ENCODE measurements around the gene MRPL20.
"Not testable (repeated sequence)": the region's sequence is repeated elsewhere in the genome, so short reads cannot be mapped to it uniquely, and the experiment has no call there.

MRPL20 gene

DNA sequence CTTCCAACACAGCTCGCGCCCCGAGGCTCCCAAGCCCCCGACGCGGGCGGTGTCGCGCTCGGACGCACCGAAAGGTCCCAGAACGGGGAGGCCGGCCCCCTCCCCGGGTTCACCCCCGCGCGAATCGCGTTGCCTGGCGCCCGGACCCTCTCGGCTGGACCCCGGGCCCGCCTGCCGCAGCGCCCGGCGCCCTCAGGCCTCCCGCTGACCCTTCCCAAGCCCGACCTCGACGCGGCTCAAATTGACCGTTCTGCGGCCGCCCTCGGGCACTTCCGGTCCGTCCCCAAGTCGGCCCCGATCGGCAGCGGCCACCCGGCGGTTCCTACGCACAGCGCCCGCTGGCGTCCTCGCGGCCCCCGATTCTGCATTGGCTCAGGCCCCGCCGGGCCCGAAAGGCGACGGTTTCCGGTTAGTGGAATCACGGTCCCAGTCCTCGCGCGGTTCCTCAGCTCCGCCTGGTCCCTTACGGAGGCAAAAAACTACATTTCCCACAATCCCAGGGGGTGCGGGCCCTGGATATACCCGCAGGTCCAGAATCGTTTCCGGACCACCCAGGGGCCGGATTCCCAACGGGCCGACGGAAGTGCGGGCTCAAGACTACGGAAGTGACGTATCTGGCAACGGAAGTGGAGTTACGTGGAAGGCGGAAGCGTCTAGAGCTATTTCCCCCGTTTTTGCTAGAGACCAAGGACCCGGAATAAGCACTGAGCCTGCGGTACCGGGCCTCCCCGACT is 32.0 kb downstream of the MRPL20 start, which contains the start of gene AURKAIP1:
TSS of gene AURKAIP1 (minus strand) at position 279 of the 734 bp plus-strand sequence. CDS start 451 bp downstream, outside the sequence.
- DNase-seq (ENCODE audit: low read depth in 1 of 2, low spot score in 1 of 2): peak; percentile 90 to 99
- no peak for TF ChIP-seq JUND (IDR thresholded peaks at IDR 0.05; ENCODE audit: low read depth)
- in situ Hi-C loops (cut with HindIII; ENCODE audit: low pct_unique_long_range_greater_than_20kb, low sequenced_read_pairs): no loop called here

DNA sequence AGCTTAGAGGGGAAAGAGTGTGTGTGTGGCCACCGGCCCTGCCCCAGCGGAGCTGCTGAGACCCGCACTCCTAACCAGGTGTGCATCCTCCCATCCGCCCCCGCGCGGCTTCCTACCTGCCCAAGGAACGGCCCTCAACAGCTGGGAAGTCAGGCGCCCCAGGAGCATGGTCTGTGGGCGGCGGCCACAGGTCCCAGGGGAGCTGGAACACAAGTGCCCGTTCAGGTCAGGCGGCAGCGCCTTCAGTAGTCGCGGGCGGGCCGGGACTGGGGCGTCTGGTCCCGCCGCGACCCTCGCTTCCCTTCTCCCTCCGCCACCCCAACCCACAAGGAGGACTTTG is 32.5 kb downstream of the MRPL20 start:
- DNase-seq (ENCODE audit: low read depth in 1 of 2, low spot score in 1 of 2): no peak
- TF ChIP-seq JUND (IDR thresholded peaks at IDR 0.05; ENCODE audit: low read depth): no peak
- in situ Hi-C loops (cut with HindIII; ENCODE audit: low pct_unique_long_range_greater_than_20kb, low sequenced_read_pairs): no loop called here

DNA sequence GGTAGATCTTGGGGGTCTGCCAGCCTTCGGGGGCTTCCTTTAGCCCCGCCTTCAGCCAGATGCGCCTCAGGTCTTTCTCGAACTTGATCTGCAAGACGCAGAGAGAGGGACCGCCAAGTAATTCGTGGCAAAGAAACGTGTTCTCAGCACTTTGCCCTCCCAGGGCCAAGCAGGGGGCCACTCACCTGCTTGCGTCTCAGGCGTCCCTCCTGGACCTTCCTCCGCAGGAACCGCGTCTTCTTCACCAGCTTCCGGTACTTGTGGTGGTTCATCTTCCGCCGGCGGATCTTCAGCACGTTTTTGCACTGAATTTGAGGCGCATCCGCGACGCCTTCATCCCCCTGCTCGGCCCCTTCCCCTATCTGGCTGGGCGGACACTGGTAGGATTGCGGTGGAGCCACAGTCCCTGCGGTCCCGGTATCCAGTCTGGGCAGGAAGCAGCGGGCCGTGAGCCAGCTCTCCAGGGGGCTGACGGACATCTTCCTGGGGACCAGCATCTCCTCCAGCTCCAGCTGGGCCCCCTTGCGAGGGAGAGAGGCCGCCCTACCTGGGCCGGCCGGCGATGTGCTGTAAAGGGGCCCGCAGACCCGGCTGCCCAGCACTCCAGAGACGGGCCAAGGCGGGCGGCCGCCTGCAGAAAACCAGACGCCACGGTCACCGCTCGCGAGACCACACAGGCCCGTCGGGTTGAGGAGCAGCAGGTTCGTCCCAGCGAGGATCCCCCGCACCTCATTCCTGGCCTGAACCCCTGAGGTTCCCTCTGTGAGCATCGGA is 33.1 kb downstream of the MRPL20 start:
- TF ChIP-seq JUND (IDR thresholded peaks at IDR 0.05; ENCODE audit: low read depth): no peak
- in situ Hi-C loops (cut with HindIII; ENCODE audit: low pct_unique_long_range_greater_than_20kb, low sequenced_read_pairs): no loop called here
- no peak for DNase-seq (ENCODE audit: low read depth in 1 of 2, low spot score in 1 of 2)

DNA sequence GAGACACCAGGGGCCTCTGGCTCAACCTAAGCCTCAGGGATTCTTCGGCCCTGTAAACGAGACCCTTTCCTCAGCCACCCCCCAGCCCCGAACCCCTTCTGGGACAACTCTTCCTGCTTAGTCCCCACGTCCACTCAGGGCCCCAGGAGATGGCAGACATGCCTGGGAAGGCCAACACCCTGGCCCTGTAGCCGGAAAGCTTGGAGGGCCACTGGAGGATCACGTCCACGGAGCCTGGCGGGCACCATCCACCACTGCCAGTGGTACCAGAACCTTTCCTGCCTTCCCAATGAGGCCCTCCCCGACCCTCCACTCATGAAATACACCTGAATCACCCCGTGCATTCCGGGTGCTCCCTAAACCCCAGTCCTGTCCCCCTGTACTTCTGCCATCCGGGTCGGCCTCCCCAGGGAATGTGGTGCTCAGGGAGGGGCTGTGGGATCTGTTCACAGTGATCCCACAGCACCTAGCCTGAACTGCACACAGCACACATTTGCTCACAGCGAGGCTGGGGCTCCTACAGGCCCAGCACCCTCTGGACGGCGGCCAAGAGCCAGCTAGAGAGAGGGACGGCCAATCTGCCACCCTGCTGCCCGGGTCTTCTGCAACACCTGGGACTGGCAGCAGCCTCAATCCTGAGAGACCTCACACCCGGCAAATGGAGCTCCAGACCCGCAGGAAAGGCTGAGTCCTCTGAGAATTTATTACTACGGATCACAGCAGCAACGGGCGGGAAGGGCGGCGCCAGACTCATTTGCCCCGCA is 33.9 kb downstream of the MRPL20 start:
- no peak for DNase-seq (ENCODE audit: low read depth in 1 of 2, low spot score in 1 of 2)
- no peak for TF ChIP-seq JUND (IDR thresholded peaks at IDR 0.05; ENCODE audit: low read depth)
- in situ Hi-C loops (cut with HindIII; ENCODE audit: low pct_unique_long_range_greater_than_20kb, low sequenced_read_pairs): no loop called here

DNA sequence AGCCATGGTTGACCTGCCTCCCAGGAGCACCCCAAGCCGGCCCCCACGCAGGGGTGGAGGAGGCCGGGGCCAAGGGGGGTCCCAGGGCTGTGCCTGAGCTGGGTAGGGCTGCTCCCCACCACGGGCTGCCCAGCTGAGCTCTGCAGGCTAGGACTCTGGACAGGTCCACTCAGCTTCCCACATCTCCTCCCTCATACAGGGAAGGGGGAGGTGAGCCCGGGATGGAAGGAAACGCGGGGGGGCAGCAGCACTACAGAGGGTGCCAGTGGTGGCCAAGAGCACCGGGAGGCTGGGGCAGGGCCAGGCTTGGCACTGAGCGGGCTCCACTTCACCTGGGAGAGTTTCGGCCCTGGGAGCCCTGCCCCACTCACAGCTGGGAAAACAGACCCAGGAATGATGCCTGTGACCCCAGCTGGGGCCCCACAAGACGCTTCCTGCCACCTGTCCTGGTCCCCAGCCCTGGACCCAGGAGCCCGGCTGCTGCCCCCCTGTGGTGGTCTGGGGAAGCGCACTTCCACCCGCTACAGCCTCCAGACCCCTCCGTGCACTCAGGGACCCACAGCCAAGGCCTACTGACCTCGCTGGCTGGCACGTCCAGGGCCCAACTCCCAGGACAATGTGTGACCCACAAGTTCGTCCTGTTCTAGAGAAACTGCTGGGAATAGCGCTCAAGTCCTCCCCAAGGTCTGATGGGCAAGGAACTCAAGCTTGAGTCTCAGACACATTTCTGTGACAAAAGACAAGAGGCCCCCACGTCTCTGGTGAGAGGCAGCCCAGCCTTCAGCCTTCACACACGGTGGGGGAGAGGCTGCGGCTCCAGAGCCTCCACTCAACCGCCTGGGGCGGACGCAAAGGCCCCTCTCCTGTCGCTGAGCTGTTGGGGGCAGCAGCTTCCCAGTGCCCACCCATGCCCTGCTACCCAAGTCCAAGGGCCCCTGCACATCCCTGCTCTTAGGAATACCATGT is 35.1 kb downstream of the MRPL20 start:
- DNase-seq (ENCODE audit: low read depth in 1 of 2, low spot score in 1 of 2): peak in 1 of 2 experiments; percentile 60
- in situ Hi-C loops (cut with HindIII; ENCODE audit: low pct_unique_long_range_greater_than_20kb, low sequenced_read_pairs): no loop called here
- no peak for TF ChIP-seq JUND (IDR thresholded peaks at IDR 0.05; ENCODE audit: low read depth)

DNA sequence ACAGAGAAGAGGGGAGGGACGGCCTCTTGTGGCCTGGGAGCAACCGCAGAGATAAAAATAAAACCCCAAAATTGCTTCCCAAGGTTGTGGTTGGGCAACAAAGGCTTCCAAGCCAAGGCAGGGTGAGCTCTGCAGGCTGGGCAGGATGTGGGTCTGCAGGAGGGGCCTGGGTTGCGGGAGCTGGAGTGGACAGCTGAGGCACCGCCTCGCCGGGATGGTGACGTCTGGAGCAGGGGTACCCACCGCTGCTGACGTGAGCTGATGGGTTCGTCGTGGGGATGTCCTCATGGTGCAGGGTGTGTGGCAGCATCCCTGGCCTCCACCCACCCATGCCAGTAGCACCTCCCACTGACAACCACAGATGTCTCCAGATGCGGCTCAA is 35.7 kb downstream of the MRPL20 start:
- no peak for TF ChIP-seq JUND (IDR thresholded peaks at IDR 0.05; ENCODE audit: low read depth)
- in situ Hi-C loops (cut with HindIII; ENCODE audit: low pct_unique_long_range_greater_than_20kb, low sequenced_read_pairs): no loop called here
- DNase-seq (ENCODE audit: low read depth in 1 of 2, low spot score in 1 of 2): no peak

DNA sequence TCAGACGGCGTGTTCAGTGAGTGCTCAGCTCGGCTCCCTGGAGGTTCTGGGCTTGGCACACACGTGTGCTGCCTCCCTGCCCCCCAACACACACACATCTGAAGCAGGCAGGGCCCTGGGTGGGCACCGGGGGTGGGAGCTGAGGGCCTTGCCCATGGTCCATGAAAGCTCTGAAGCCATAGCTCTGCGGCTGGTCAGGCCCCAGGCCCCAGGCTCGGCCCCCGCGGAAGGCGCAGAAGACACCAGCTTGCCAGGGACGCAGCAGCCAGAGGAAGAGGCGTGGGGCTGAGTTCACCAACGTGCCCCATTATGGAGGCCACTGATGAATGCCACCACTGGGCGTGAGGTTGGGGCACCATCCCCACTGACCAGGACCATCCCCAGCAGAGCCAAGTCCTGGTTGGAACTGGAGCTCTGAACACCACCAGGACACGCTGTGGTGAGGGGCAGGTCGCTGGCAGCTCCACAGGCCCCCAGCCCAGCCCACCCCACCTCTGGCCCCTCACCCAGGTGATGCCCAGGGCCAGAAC is 36.3 kb downstream of the MRPL20 start:
- in situ Hi-C loops (cut with HindIII; ENCODE audit: low pct_unique_long_range_greater_than_20kb, low sequenced_read_pairs): no loop called here
- DNase-seq (ENCODE audit: low read depth in 1 of 2, low spot score in 1 of 2): no peak
- no peak for TF ChIP-seq JUND (IDR thresholded peaks at IDR 0.05; ENCODE audit: low read depth)

DNA sequence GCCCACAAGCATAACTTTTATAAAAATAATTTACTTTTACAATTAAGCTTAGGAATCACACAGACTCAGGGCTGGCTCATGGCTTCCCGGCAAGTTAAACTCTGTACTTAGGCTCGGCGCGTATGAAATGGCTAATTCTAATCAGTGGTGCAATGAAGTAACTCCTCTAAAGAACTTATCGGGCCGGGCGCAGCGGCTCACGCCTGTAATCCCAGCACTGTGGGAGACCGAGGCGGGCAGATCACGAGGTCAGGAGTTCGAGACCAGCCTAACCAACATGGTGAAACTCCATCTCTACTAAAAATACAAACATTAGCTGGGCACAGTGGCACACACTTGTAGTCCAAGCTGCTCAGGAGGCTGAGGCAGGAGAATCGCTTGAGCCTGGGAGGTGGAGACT is 37.0 kb downstream of the MRPL20 start:
- DNase-seq (ENCODE audit: low read depth in 1 of 2, low spot score in 1 of 2); in situ Hi-C loops (cut with HindIII; ENCODE audit: low pct_unique_long_range_greater_than_20kb, low sequenced_read_pairs): not testable (repeated sequence)

DNA sequence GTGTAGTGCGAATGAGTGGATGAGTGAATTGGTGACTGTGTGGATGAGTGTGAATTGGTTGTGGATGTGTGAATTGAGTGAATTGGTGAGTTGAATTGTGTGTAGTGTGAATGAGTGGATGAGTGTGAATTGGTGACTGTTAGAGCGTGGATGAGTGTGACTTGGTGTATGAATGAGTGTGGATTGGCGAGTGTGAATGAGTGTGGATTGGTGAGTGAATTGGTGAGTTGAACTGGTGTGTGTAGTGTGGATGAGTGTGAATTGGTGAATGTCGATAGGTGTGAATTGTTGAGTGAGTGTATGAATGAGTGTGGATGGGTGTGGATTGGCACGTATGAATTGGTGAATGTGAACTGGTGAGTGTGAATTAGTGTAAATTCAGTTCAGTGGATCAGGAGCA is 39.8 kb downstream of the MRPL20 start:
- in situ Hi-C loops (cut with HindIII; ENCODE audit: low pct_unique_long_range_greater_than_20kb, low sequenced_read_pairs): no loop called here
- no peak for TF ChIP-seq JUND (IDR thresholded peaks at IDR 0.05; ENCODE audit: low read depth)
- DNase-seq (ENCODE audit: low read depth in 1 of 2, low spot score in 1 of 2): no peak

DNA sequence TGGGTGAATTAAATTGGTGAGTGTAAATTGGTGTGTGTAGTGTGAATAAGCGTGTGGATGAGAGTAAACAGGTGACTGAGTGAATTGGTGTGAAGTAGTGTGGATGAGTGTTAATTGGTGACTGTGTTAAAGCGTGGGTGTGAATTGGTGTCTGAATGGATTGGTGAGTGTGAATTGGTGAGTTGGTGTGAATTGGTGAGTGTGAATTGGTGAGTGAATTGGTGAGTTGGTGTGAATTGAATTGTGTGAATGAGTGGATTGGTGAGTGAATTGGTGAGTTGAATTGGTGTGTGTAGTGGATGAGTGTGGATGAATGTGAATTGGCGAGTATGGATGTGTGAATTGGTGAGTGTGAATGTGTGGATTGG is 40.4 kb downstream of the MRPL20 start:
- no peak for TF ChIP-seq JUND (IDR thresholded peaks at IDR 0.05; ENCODE audit: low read depth)
- no peak for DNase-seq (ENCODE audit: low read depth in 1 of 2, low spot score in 1 of 2)
- in situ Hi-C loops (cut with HindIII; ENCODE audit: low pct_unique_long_range_greater_than_20kb, low sequenced_read_pairs): no loop called here

DNA sequence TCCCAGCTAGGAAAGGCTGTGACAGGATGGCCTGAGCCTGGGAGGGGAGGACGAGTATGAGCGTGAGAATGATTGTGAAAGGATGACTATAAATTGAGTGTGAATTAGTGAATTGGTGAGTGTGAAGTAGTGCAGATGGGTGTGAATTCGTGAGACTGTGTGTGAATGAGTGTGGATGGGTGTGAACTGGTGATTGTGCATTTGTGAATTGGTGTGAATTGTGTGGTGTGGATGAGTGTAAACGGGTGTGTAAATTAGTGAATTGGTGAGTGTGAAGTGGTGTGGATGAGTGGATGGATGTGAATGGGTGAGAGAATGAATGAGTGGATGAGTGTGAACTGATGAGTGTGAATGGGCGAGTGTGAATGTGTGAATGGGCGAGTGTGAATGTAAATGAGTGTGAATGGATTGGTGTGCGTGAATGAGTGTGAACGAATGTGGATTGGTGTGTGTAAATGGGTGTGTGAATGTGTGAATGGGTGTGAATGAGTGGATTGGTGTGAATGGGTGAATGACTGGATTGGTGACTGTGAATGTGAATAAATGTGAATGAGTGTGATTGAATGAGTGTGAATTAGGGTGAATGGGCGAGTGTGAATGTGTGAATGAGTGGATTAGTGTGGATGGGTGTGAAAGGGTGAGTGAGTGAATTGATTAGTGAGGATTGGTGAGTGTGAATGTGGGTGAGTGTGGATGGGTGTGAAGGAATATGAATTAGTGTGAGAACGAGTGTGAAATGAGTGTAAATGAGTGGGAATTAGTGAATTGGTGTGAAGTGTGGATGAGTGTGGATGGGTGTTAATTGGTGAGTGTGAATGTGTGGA is 41.0 kb downstream of the MRPL20 start:
- in situ Hi-C loops (cut with HindIII; ENCODE audit: low pct_unique_long_range_greater_than_20kb, low sequenced_read_pairs): no loop called here
- no peak for DNase-seq (ENCODE audit: low read depth in 1 of 2, low spot score in 1 of 2)
- TF ChIP-seq JUND (IDR thresholded peaks at IDR 0.05; ENCODE audit: low read depth): no peak
